HG03354 (cell line): Measurements from ENCODE around the gene HSPA4.
"Not testable (repeated sequence)": the region's sequence is repeated elsewhere in the genome, so short reads cannot be mapped to it uniquely, and the experiment has no call there.

Experiments
- ATAC-seq: cut with Tn5 transposase; IDR thresholded peaks from one replicate; pipeline ENCODE4 v1.9.1; 2021; ENCODE audit warnings: mild to moderate bottlenecking; ENCODE audit not compliant: unreplicated experiment, poor library complexity, severe bottlenecking

Gene HSPA4

GRCh38 chr5:133083901-133084300 is 32.1 kb downstream of the HSPA4 start:
- no peak for ATAC-seq

- ATAC-seq = not testable (repeated sequence)
Measured at GRCh38 chr5:133085171-133085570, 33.4 kb downstream of the HSPA4 start.

GRCh38 chr5:133086366-133086875 is 34.6 kb downstream of the HSPA4 start:
- no peak for ATAC-seq

GRCh38 chr5:133088064-133088463 is 36.3 kb downstream of the HSPA4 start:
- ATAC-seq = no peak

GRCh38 chr5:133091034-133091433 is 39.2 kb downstream of the HSPA4 start:
- ATAC-seq = no peak

GRCh38 chr5:133106343-133106742 is 54.5 kb downstream of the HSPA4 start:
- no peak for ATAC-seq

- ATAC-seq = no peak
Measured at GRCh38 chr5:133106761-133107572, 55.2 kb downstream of the HSPA4 start.

GRCh38 chr5:133108481-133108921 is 56.7 kb downstream of the HSPA4 start:
- ATAC-seq = no peak

GRCh38 chr5:133109655-133110483 is 58.1 kb downstream of the HSPA4 start:
- ATAC-seq = no peak

- ATAC-seq = no peak
Measured at GRCh38 chr5:133110709-133111108, 58.9 kb downstream of the HSPA4 start.

- peak; percentile 62 for ATAC-seq
Measured at GRCh38 chr5:133111299-133111698, 59.5 kb downstream of the HSPA4 start.

- no peak for ATAC-seq
Measured at GRCh38 chr5:133112026-133112660, 60.3 kb downstream of the HSPA4 start.

GRCh38 chr5:133113331-133114061 is 61.7 kb downstream of the HSPA4 start:
- ATAC-seq = no peak

- no peak for ATAC-seq
Measured at GRCh38 chr5:133114166-133114932, 62.5 kb downstream of the HSPA4 start.

- ATAC-seq = no peak
Measured at GRCh38 chr5:133114933-133115310, 63.1 kb downstream of the HSPA4 start.

- ATAC-seq = no peak
Measured at GRCh38 chr5:133116601-133117000, 64.8 kb downstream of the HSPA4 start.

- ATAC-seq = no peak
Measured at GRCh38 chr5:133117166-133117911, 65.5 kb downstream of the HSPA4 start.

GRCh38 chr5:133117912-133118445 is 66.2 kb downstream of the HSPA4 start:
- no peak for ATAC-seq
